GM23248 (cell line): ENCODE data around the gene CAPN11.

Experiments
- EZH2 ChIP-seq: fragments of 200-600 bp; sonication (generic); IDR thresholded peaks from 2 replicates; pipeline ENCODE4 v1.6.1; 2018; ENCODE audit warnings: antibody characterized with exemption, mild to moderate bottlenecking; ENCODE audit not compliant: insufficient read depth, poor library complexity, severe bottlenecking
- EZH2phosphoT487 ChIP-seq: fragments of 200-600 bp; sonication (generic); IDR thresholded peaks from 2 replicates; pipeline ENCODE4 v1.6.1; 2018; ENCODE audit warnings: antibody characterized with exemption, moderate library complexity, mild to moderate bottlenecking, low read depth; ENCODE audit not compliant: insufficient read depth

GRCh38 chr6:44176130-44176761 lies 17.6 kb downstream of the CAPN11 start:
- TF ChIP-seq EZH2 (no peak), EZH2phosphoT487 (no peak)
